ENCODE data around the gene ODF4. TPM values are rescaled to one million over a fixed set of nuclear protein-coding genes. Genes with fewer than 3 reads are reported as not detected.
A peak's percentile ranks its signal among the peaks of the same experiment; 100 is the strongest.
"Not testable (repeated sequence)": the region's sequence is repeated elsewhere in the genome, so short reads cannot be mapped to it uniquely, and the experiment has no call there.

ODF4 gene
- polyA plus RNA-seq, 4 donors: not detected

GRCh38 chr17:8324923-8325322 is 14.7 kb upstream of the ODF4 start:
- DNase-seq (ENCODE audit: low read depth in 4 of 4, low spot score in 2 of 4): no peak

- DNase-seq (ENCODE audit: low read depth in 4 of 4, low spot score in 2 of 4): peak in 2 of 4 donors; percentile 34 to 63
These were observed 12.9 kb upstream of the ODF4 start for GRCh38 chr17:8326511-8327302.

GRCh38 chr17:8327303-8327649 is 12.4 kb upstream of the ODF4 start:
- DNase-seq (ENCODE audit: low read depth in 4 of 4, low spot score in 2 of 4): no peak

GRCh38 chr17:8332128-8332527 is 7.5 kb upstream of the ODF4 start:
- DNase-seq (ENCODE audit: low read depth in 4 of 4, low spot score in 2 of 4): no peak

- DNase-seq (ENCODE audit: low read depth in 4 of 4, low spot score in 2 of 4): no peak
These were observed 7.0 kb upstream of the ODF4 start for GRCh38 chr17:8332688-8333087.

GRCh38 chr17:8333281-8333680 is 6.4 kb upstream of the ODF4 start:
- no peak for DNase-seq (ENCODE audit: low read depth in 4 of 4, low spot score in 2 of 4)

- no peak for DNase-seq (ENCODE audit: low read depth in 4 of 4, low spot score in 2 of 4)
These were observed 1.6 kb upstream of the ODF4 start for GRCh38 chr17:8337802-8338752.

- no peak for DNase-seq (ENCODE audit: low read depth in 4 of 4, low spot score in 2 of 4)
These were observed 893 bp upstream of the ODF4 start for GRCh38 chr17:8338753-8339140.

- DNase-seq (ENCODE audit: low read depth in 4 of 4, low spot score in 2 of 4): no peak
These were observed 1.8 kb downstream of the ODF4 start for GRCh38 chr17:8341456-8341855.

GRCh38 chr17:8345052-8345690 is 5.5 kb downstream of the ODF4 start:
- no peak for DNase-seq (ENCODE audit: low read depth in 4 of 4, low spot score in 2 of 4)

- no peak for DNase-seq (ENCODE audit: low read depth in 4 of 4, low spot score in 2 of 4)
These were observed 6.5 kb downstream of the ODF4 start for GRCh38 chr17:8345951-8346665.

GRCh38 chr17:8347001-8347400 is 7.4 kb downstream of the ODF4 start:
- not testable (repeated sequence) for DNase-seq (ENCODE audit: low read depth in 4 of 4, low spot score in 2 of 4)

GRCh38 chr17:8350339-8350738 is 10.7 kb downstream of the ODF4 start:
- DNase-seq (ENCODE audit: low read depth in 4 of 4, low spot score in 2 of 4): no peak

- DNase-seq (ENCODE audit: low read depth in 4 of 4, low spot score in 2 of 4): no peak
These were observed 14.1 kb downstream of the ODF4 start for GRCh38 chr17:8353736-8354135.

- no peak for DNase-seq (ENCODE audit: low read depth in 4 of 4, low spot score in 2 of 4)
These were observed 14.6 kb downstream of the ODF4 start for GRCh38 chr17:8354236-8354635.

- no peak for DNase-seq (ENCODE audit: low read depth in 4 of 4, low spot score in 2 of 4)
These were observed 18.3 kb downstream of the ODF4 start for GRCh38 chr17:8357910-8358309.

GRCh38 chr17:8359769-8360168 is 20.1 kb downstream of the ODF4 start:
- DNase-seq (ENCODE audit: low read depth in 4 of 4, low spot score in 2 of 4): no peak

- no peak for DNase-seq (ENCODE audit: low read depth in 4 of 4, low spot score in 2 of 4)
These were observed 20.6 kb downstream of the ODF4 start for GRCh38 chr17:8360260-8360659.

GRCh38 chr17:8360751-8361150 is 21.1 kb downstream of the ODF4 start:
- DNase-seq (ENCODE audit: low read depth in 4 of 4, low spot score in 2 of 4): no peak

- no peak for DNase-seq (ENCODE audit: low read depth in 4 of 4, low spot score in 2 of 4)
These were observed 23.2 kb downstream of the ODF4 start for GRCh38 chr17:8362651-8363332.
